ENCODE measurements around the gene IL1RAPL1. TPM values are rescaled to one million over a fixed set of nuclear protein-coding genes. Genes with fewer than 3 reads are reported as not detected.

IL1RAPL1 gene
- total RNA-seq, 2 experiments from 2014 or later, result not detected

DNA sequence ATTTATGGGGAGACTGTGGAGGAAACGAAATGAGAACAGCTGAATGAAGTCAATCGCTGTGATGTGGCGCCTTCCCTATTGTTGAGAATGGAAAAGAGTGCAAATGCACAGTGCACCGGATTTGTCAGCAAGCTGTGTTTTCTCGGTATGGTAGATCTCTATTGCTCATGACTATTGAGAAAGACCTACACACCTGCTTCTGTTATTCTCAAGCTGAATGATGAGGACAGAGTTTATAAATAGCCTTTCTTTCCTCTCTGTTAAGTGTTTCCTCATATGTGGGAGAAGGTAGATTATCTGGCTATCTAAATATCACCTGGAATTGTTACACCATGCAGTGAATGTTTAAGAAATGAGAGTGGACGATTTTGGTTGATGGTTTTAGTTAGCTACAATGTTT, 650.7 kb downstream of the IL1RAPL1 start:
- no peak for DNase-seq
- no peaks in the 10 kb centered on the region for H3K27me3 Mint-ChIP-seq
- CTCF ChIA-PET, result no interaction called here
- no peak overlapping the region for H3K27ac Mint-ChIP-seq
- intact Hi-C loops (cut with micrococcal nuclease), result no loop called here
- H3K4me1 Mint-ChIP-seq (ENCODE audit: low read depth), result no peaks in the 10 kb centered on the region
- POLR2A ChIA-PET, result no interaction called here
- no peak for ATAC-seq
- TF ChIP-seq CTCF (IDR thresholded peaks at IDR 0.05), result no peak
- no peak overlapping the region for H3K4me3 Mint-ChIP-seq
- no peaks in the 10 kb centered on the region for H3K9me3 Mint-ChIP-seq
- no peaks in the 10 kb centered on the region for H3K36me3 Mint-ChIP-seq (ENCODE audit: low read depth)

GRCh38 chrX:29241809-29242208, 654.6 kb downstream of the IL1RAPL1 start:
- DNase-seq (no peak), ATAC-seq (no peak)
- no peak overlapping the region for H3K4me3 Mint-ChIP-seq
- POLR2A ChIA-PET, result no interaction called here
- no peaks in the 10 kb centered on the region for H3K4me1 Mint-ChIP-seq (ENCODE audit: low read depth)
- H3K27ac Mint-ChIP-seq, result no peak overlapping the region
- H3K27me3 Mint-ChIP-seq, result no peaks in the 10 kb centered on the region
- no peaks in the 10 kb centered on the region for H3K9me3 Mint-ChIP-seq
- CTCF ChIA-PET, result no interaction called here
- intact Hi-C loops (cut with micrococcal nuclease), result no loop called here
- TF ChIP-seq CTCF (IDR thresholded peaks at IDR 0.05), result no peak
- no peaks in the 10 kb centered on the region for H3K36me3 Mint-ChIP-seq (ENCODE audit: low read depth)

DNA sequence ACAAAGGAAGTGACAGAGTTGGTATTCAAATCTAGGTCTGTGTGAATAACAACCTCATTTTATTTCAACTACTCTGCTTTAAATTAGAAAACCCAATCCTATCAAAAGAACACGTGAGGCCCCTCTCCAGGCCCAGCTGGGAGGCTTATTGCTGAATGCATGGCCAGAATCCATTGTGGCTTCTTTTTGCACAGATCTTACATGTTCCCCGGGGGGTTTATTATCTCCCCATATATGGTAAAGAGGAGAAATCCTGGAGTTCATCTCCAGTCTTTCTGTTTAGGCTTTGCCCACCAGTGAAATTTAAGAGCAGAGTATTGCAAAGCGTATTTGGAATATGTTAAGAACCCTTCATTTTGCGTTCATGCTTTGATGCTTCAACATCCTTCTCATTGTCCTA, 655.6 kb downstream of the IL1RAPL1 start:
- ChIA-PET POLR2A (no interaction called here), CTCF (no interaction called here)
- no peak for DNase-seq
- H3K27ac Mint-ChIP-seq, result no peak overlapping the region
- no peaks in the 10 kb centered on the region for H3K36me3 Mint-ChIP-seq (ENCODE audit: low read depth)
- H3K9me3 Mint-ChIP-seq, result no peaks in the 10 kb centered on the region
- H3K27me3 Mint-ChIP-seq, result no peaks in the 10 kb centered on the region
- TF ChIP-seq CTCF (IDR thresholded peaks at IDR 0.05), result no peak
- H3K4me3 Mint-ChIP-seq, result no peak overlapping the region
- H3K4me1 Mint-ChIP-seq (ENCODE audit: low read depth), result no peaks in the 10 kb centered on the region
- intact Hi-C loops (cut with micrococcal nuclease), result no loop called here
- ATAC-seq, result no peak

- Mint-ChIP-seq H3K4me1 (ENCODE audit: low read depth) (no peaks in the 10 kb centered on the region), H3K9me3 (no peaks in the 10 kb centered on the region), H3K27me3 (no peaks in the 10 kb centered on the region), H3K27ac (no peak overlapping the region), H3K4me3 (no peak overlapping the region), H3K36me3 (ENCODE audit: low read depth) (no peaks in the 10 kb centered on the region)
- intact Hi-C loops (cut with micrococcal nuclease), result no loop called here
- ATAC-seq (no peak), DNase-seq (no peak)
- POLR2A ChIA-PET, result no interaction called here
- no peak for TF ChIP-seq CTCF (IDR thresholded peaks at IDR 0.05)
- CTCF ChIA-PET, result no interaction called here
These were observed 656.7 kb downstream of the IL1RAPL1 start for GRCh38 chrX:29243942-29244341.

GRCh38 chrX:29254515-29254914, 667.3 kb downstream of the IL1RAPL1 start:
- no peak overlapping the region for H3K27ac Mint-ChIP-seq
- no peaks in the 10 kb centered on the region for H3K36me3 Mint-ChIP-seq (ENCODE audit: low read depth)
- no peak for DNase-seq
- H3K4me3 Mint-ChIP-seq, result no peak overlapping the region
- H3K4me1 Mint-ChIP-seq (ENCODE audit: low read depth), result no peaks in the 10 kb centered on the region
- H3K9me3 Mint-ChIP-seq, result no peaks in the 10 kb centered on the region
- ATAC-seq, result no peak
- ChIA-PET POLR2A (no interaction called here), CTCF (no interaction called here)
- no peak for TF ChIP-seq CTCF (IDR thresholded peaks at IDR 0.05)
- H3K27me3 Mint-ChIP-seq, result no peaks in the 10 kb centered on the region
- intact Hi-C loops (cut with micrococcal nuclease), result no loop called here

Measured in activated CD8-positive, alpha-beta T cell treated with anti-CD3 and anti-CD28 coated beads for 36 hours (primary cell).